ENCODE measurements around the gene FAM118B. TPM values are rescaled to one million over a fixed set of nuclear protein-coding genes. Genes with fewer than 3 reads are reported as not detected.

FAM118B gene
- total RNA-seq, 4 donors from 2014 or later = 7.6 to 11.1 (median 8.6) TPM

GRCh38 chr11:126311401-126312291 is 100.1 kb downstream of the FAM118B start:
- peaks cover 11% of the 10 kb centered on the region for H3K36me3 ChIP-seq
- TF ChIP-seq POLR2A (IDR thresholded peaks at IDR 0.05) (no peak), CTCF (IDR thresholded peaks at IDR 0.05) (no peak), POLR2AphosphoS5 (IDR thresholded peaks at IDR 0.05) (no peak), EP300 (IDR thresholded peaks at IDR 0.05) (no peak)
- no peak overlapping the region for H3K27ac ChIP-seq
- DNase-seq (ENCODE audit: low spot score in 2 of 2) = no peak
- H3K4me3 ChIP-seq = no peak overlapping the region
- H3K9me3 ChIP-seq = no peaks in the 10 kb centered on the region
- H3K27me3 ChIP-seq = no peaks in the 10 kb centered on the region
- 89% methylated on average over 14 of the region's 14 CpGs for WGBS
- H3K4me1 ChIP-seq = peaks cover 19% of the 10 kb centered on the region

Other genes with a start within 250 kb of the FAM118B start
- gene CDON, start 148.9 kb upstream of the FAM118B start, total RNA-seq = 10 to 100 TPM; 27.6 to 67.4 (median 43.1) TPM
- 10 to 100 TPM; 25.1 to 34.9 (median 29.2) TPM for gene RPUSD4, start 132 bp upstream of the FAM118B start, total RNA-seq
- 100 to 1,000 TPM in 1 of 4 donors, 10 to 100 TPM in 3; 84.9 to 108 (median 97.0) TPM for gene SRPRA, start 57.1 kb downstream of the FAM118B start, total RNA-seq
- gene FOXRED1, start 57.4 kb downstream of the FAM118B start, total RNA-seq = 10 to 100 TPM in 3 of 4 donors, 1 to 10 TPM in 1; 7.7 to 22.9 (median 18.9) TPM
- gene TIRAP, start 71.3 kb downstream of the FAM118B start, total RNA-seq = 10 to 100 TPM in 3 of 4 donors, 1 to 10 TPM in 1; 8.6 to 15.2 (median 12.6) TPM
- 10 to 100 TPM; 15.4 to 19.1 (median 17.8) TPM for gene DCPS, start 92.3 kb downstream of the FAM118B start, total RNA-seq
- 10 to 100 TPM; 23.6 to 30.9 (median 26.9) TPM for gene ST3GAL4, start 143.9 kb downstream of the FAM118B start, total RNA-seq